GM19193 (cell line): ENCODE results near the gene TPGS1.

Experiments
- POLR2A ChIP-seq: IDR thresholded peaks from 4 replicates; pipeline ENCODE4 v1.6.1; 2011; ENCODE audit not compliant: insufficient read depth, insufficient read length; ENCODE audit errors: extremely low read depth

The TPGS1 gene

DNA sequence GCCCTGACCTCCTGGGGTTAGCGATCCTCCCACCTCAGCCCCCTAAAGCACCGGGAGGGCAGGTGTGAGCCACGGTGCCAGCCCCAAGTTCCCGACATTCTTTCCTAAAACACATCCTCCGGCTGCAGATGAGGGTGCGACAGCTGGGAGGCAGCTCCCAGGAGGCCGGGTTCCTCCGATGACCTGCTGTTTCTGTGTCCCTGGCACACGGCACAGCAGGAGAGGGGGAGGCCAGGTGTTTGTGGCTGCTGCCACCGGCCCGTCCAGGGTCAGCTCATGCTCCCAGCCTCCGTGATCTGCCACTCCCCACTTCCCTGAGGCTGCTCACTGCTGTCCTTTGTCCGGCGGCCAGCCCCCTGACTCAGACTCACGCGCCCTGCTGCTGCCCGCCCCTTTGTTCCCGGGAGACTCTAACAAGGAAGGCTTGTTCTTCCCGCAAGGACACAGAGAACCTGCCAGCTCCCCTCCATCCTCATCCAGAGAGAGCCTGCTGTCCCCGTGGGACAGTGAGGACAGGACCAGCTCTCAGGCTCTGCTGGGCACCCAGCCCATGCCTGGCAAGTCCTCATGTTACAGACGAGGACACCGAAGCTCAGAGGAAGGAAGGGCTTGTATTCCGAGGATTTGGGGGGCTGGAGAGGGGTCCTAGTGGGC lies 21.6 kb upstream of the TPGS1 start:
- TF ChIP-seq POLR2A = no peak

GRCh38 chr19:488505-489417 lies 18.5 kb upstream of the TPGS1 start:
- peak; percentile 83 for TF ChIP-seq POLR2A

- TF ChIP-seq POLR2A = no peak
Measured at GRCh38 chr19:489418-490196, 17.7 kb upstream of the TPGS1 start.

DNA sequence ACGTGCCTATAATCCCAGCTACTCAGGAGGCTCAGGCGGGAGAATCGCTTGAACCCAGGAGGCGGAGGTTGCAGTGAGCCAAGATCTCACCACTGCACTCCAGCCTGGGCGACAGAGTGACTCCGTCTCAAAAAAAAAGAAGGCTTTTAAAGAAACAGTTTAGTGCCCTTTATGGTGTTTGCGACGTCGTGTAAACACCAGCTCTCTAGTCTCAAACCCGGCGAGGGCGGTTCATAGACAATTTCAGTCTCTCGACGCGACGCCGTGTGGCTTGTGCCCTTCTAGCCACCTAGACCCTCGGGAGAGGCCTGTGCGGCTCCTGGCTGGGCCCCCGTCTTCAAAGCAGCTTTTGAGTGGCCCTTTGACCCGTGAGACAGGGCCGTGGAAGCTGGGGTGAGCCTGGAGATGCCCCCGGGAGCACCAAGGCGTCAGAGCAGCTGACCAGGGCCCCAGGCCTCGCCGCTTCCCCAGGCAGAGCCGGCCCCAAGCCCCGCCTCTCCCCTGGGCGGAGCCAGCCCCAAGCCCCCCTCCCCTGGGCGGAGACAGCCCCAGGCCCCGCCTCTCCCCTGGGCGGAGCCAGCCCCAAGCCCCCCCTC lies 16.1 kb upstream of the TPGS1 start:
- no peak for TF ChIP-seq POLR2A

GRCh38 chr19:492091-492531 lies 15.2 kb upstream of the TPGS1 start:
- TF ChIP-seq POLR2A = no peak

GRCh38 chr19:493391-494170 lies 13.7 kb upstream of the TPGS1 start:
- no peak for TF ChIP-seq POLR2A

DNA sequence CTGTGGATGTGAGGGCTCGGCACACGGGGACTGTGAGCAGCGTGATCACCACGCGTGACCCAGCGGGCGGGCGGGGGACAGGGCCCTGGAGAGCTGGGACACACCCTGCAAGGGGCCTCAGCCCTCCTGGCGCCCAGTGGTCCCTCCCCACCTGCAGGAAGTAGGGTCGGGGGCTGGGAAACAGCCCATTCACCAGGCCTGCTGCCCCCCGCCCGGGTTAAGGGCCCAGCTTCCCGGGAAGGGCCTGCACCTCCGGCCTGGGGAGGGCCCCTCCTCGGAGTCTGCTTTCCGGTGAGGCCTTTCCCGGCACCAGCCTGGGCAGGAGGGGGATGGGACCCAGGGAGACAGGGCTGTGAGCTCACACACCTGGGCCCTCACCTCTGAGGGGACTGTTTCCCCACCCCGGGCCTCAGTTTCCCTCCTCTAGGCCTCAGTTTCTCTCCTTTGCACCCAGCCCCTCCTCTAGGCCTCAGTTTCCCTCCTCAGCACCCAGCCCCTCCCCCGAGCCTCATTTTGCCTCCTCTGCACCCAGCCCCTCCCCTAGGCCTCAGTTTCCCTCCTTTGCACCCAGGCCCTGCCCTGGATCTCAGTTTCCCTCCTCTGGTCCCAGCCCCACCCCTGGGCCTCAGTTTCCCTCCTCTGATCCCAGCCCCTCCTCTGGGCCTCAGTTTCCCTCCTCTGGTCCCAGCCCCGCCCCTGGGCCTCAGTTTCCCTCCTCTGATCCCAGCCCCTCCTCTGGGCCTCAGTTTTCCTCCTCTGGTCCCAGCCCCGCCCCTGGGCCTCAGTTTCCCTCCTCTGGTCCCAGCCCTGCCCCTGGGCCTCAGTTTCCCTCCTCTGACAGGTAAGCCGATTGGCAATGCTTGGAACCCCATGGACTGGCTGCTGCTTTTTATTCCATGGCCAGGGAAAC lies 12.9 kb upstream of the TPGS1 start:
- TF ChIP-seq POLR2A = no peak

DNA sequence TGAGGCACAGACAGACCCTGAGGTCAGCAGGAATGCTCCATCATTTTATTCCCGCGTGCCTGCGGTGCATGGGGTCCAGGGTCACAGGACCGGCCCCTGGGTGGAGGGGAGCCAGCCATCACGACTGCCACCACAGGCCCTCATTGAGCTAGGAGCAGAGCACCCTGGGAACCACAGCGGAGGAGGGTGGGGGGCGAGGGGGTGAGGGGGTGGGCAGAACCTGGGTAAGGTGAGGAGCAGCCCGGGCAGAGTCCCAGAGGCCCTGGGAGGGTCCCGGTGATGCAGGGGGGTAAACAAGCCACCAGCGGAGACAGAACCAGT lies 12.3 kb upstream of the TPGS1 start:
- TF ChIP-seq POLR2A = no peak

DNA sequence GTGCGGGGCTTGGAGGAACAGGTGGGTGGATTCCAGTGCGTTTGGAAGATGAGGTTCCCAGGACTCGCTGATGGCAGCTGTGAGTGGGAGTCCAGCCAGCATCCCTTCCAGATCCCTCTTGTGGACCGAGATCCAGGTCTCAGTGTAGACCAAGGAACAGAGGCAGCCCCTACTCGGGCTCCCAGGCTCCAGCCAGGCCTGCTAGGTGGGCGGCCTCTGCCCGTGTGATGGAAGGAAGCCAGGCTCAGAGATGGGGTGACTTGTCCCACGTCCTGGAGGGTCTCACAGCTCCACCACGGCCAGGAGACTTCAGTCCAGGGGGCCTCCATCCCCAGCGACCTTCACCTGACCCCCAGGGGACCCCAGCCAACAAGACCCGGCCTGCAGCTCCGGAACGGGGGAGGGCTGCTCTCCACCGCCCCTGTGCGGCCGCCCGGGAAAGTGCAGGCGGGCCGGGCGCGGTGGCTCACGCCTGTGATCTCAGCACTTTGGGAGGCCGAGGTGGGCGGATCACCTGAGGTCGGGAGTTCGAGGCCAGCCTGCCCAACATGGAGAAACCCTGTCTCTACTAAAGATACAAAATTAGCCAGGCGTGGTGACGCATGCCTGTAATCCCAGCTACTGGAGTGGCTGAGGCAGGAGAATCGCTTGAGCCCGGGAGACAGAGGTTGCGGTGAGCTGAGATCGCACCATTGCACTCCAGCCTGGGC lies 11.7 kb upstream of the TPGS1 start:
- no peak for TF ChIP-seq POLR2A

DNA sequence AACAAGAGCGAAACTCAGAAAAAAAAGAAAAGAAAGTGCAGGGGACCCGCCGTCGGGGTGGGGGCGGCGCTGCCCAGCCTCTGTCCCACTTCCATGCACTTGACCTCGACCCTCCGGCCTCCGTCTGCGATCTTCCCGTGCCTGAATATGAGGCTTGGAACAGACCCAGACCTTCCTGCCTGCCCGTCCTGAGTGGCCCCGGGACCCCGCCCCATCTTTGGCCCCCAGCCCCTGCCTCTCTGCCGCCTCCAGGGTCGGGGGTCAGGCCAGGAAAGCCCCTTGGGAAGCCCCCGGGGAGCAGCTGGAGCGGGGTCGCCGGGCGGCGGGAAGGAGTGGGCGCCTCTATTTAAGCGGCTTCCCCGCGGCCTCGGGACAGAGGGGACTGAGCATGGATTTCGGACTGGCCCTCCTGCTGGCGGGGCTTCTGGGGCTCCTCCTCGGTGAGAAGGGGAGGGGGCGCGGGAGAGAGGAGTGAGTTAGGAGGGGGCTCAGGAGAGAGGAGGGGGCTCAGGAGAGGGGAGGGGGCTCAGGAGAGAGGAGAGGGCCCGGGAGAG lies 11.1 kb upstream of the TPGS1 start, which contains the start of gene MADCAM1:
MADCAM1 (plus strand) TSS at position 375 of the 554 bp plus-strand sequence; CDS start at position 389, 14 bp downstream.
- TF ChIP-seq POLR2A = no peak

GRCh38 chr19:496986-497385 lies 10.3 kb upstream of the TPGS1 start:
- no peak for TF ChIP-seq POLR2A

- no peak for TF ChIP-seq POLR2A
Measured at GRCh38 chr19:497491-497868, 9.8 kb upstream of the TPGS1 start.
